Psoas muscle (tissue), 8 donors: ENCODE measurements around the gene SYNM. TPM values are rescaled to one million over a fixed set of nuclear protein-coding genes. Genes with fewer than 3 reads are reported as not detected.

Source experiments
- ATAC-seq, 4 donors: fragments of 200-7000 bp; cut with Tn5 transposase; one replicate each; pipeline ENCODE4 v1.9.1; 2020; ENCODE audit warnings: moderate library complexity in 3 of 4, mild to moderate bottlenecking in 2 of 4
- DNase-seq, 2 donors: peaks; one replicate each; pipeline ENCODE4 v3.0.0-alpha.2; 2020
- H3K27ac ChIP-seq: fragments of 200-600 bp; one replicate; pipeline ENCODE4 v1.8.0; 2022
- H3K27me3 ChIP-seq, 3 donors: fragments of 200-600 bp in 1 of 3; one replicate each; pipeline versions ENCODE4 v1.6.1 to v1.8.0; 2013 to 2022; ENCODE audit warnings: low read length in 2 of 3, mild to moderate bottlenecking in 2 of 3, moderate library complexity in 1 of 3; ENCODE audit not compliant: insufficient read depth in 3 of 3
- H3K36me3 ChIP-seq, 2 donors: fragments of 200-600 bp in 1 of 2; one replicate each; pipeline versions ENCODE4 v1.6.1 to v1.8.0; 2013 to 2022; ENCODE audit warnings: low read depth in 1 of 2, mild to moderate bottlenecking in 1 of 2, moderate library complexity in 1 of 2; ENCODE audit not compliant: insufficient read depth in 1 of 2
- H3K4me1 ChIP-seq: fragments of 200-600 bp; one replicate; pipeline ENCODE4 v1.8.0; 2022
- H3K4me3 ChIP-seq: fragments of 200-600 bp; one replicate; pipeline ENCODE4 v1.8.0; 2022; ENCODE audit warnings: mild to moderate bottlenecking
- H3K9me3 ChIP-seq: fragments of 200-600 bp; one replicate; pipeline ENCODE4 v1.8.0; 2022
- CTCF ChIP-seq: fragments of 200-600 bp; IDR thresholded peaks from one replicate; pipeline ENCODE4 v1.8.0; 2022; ENCODE audit warnings: antibody characterized with exemption
- WGBS, 3 donors: extraction: QIAGEN DNeasy Blood & Tissue Kit; methylation state at CpG; one replicate each; pipeline versions ENCODE4 v1.1.6 to v1.1.7; 2013; 5-methylcytosine and 5-hydroxymethylcytosine counted together
- intact Hi-C, 2 donors: fragments of 100-400 bp; cut with DNase I; formaldehyde crosslinking; loops; one replicate each; pipeline versions ENCODE4 v1.11.0 to v1.14.2; 2022
- polyA plus RNA-seq, 3 donors: library from polyadenylated mRNA; stranded (reverse); fragments of 200-250 nt; gene quantifications; one replicate each; pipeline ENCODE4 v1.2.3, GENCODE V29; 2013
- total RNA-seq, 4 donors: library from RNA; stranded (reverse); fragmentation: NEBNext Ultra II Directional in 2 of 4; extraction: Animal tissue kit (Norgen Biotek cat#: 25700) in 2 of 4; gene quantifications; one replicate each; pipeline versions ENCODE4 v1.2.1 to v1.2.4, GENCODE V29; 2021 to 2023
- donor health status: healthy with polysubstance abuse.
- donor health status: DM: no; HTN: no; CAD: no; lungs with moderate emphysema.
- donor health status: Bipolar disorder and iron deficiency.
- donor health status: healthy.
- donor health status: DM: yes; HTN: yes; CAD: no.
- donor health status: DM: no; HTN: no; CAD: no.
- donor health status: DM: no; HTN: no; CAD: no.
- donor health status: DM: yes; HTN: yes; CAD: no.

The SYNM gene
- total and polyA plus RNA-seq, 7 donors, result 77.5 to 380 (median 291) TPM

GRCh38 chr15:99155961-99156443 is 51.1 kb downstream of the SYNM start:
- peak in 3 of 4 donors; percentile 27 to 71 (median 32) for ATAC-seq
- H3K9me3 ChIP-seq, result no peaks in the 10 kb centered on the region
- no peak overlapping the region for H3K4me3 ChIP-seq
- no peak overlapping the region for H3K27ac ChIP-seq
- H3K4me1 ChIP-seq, result no peaks in the 10 kb centered on the region
- no peak for TF ChIP-seq CTCF
- intact Hi-C loops, result no loop called here
- no peaks in the 10 kb centered on the region for H3K27me3 ChIP-seq
- H3K36me3 ChIP-seq, result peaks cover 0 to 11% of the 10 kb centered on the region in 2 donors
- no peak for DNase-seq
- WGBS, 3 donors, result 67 to 76% (median 68%) methylated on average over 9 of the region's 9 CpGs

- no peak overlapping the region for H3K27ac ChIP-seq
- 52 to 67% (median 60%) methylated on average over 3 of the region's 3 CpGs for WGBS, 3 donors
- H3K9me3 ChIP-seq, result no peaks in the 10 kb centered on the region
- ATAC-seq (no peak), DNase-seq (no peak)
- no peaks in the 10 kb centered on the region for H3K4me1 ChIP-seq
- TF ChIP-seq CTCF, result no peak
- intact Hi-C loops, result no loop called here
- no peaks in the 10 kb centered on the region for H3K27me3 ChIP-seq
- no peak overlapping the region for H3K4me3 ChIP-seq
- H3K36me3 ChIP-seq, result peaks cover 0 to 20% of the 10 kb centered on the region in 2 donors
Observed at GRCh38 chr15:99157456-99157855, 52.6 kb downstream of the SYNM start.

GRCh38 chr15:99158626-99159412 is 53.9 kb downstream of the SYNM start:
- Histone ChIP-seq H3K4me1 (no peaks in the 10 kb centered on the region), H3K36me3 (peaks cover 0 to 29% of the 10 kb centered on the region in 2 donors), H3K4me3 (no peak overlapping the region), H3K27ac (no peak overlapping the region), H3K9me3 (no peaks in the 10 kb centered on the region), H3K27me3 (no peaks in the 10 kb centered on the region)
- TF ChIP-seq CTCF, result no peak
- 89 to 95% (median 93%) methylated on average over 6 of the region's 6 CpGs for WGBS, 3 donors
- intact Hi-C loops, result no loop called here
- no peak for ATAC-seq
- no peak for DNase-seq

GRCh38 chr15:99163271-99164062 is 58.6 kb downstream of the SYNM start:
- ATAC-seq (no peak), DNase-seq (no peak)
- 81 to 99% (median 97%) methylated on average over 4 of the region's 4 CpGs for WGBS, 3 donors
- H3K4me3 ChIP-seq, result no peak overlapping the region
- H3K36me3 ChIP-seq, result peaks cover 0 to 27% of the 10 kb centered on the region in 2 donors
- no peak for TF ChIP-seq CTCF
- intact Hi-C loops, result loop anchor here in 1 of 2 donors (2.0 kb wide), 1 partner anchor 13 kb away; no protein-coding TSS in a partner anchor
- no peak overlapping the region for H3K27ac ChIP-seq
- H3K27me3 ChIP-seq, result no peaks in the 10 kb centered on the region
- H3K9me3 ChIP-seq, result no peaks in the 10 kb centered on the region
- peaks cover 25% of the 10 kb centered on the region for H3K4me1 ChIP-seq
